Activated T-helper 1 cell treated with anti-CD3 and anti-CD28 coated beads, Interleukin-12 subunit alpha, Interleukin-12 subunit beta, Interleukin-2, Interleukin-4 antibody, amounts not matched to agents 30 ng/mL and 10 ng/mL and 1 ng/mL, durations not matched to agents 14 hours and 24 hours and 36 hours (primary cell): ENCODE results near the gene ZSWIM5. TPM values are rescaled to one million over a fixed set of nuclear protein-coding genes. Genes with fewer than 3 reads are reported as not detected.
A peak's percentile ranks its signal among the peaks of the same experiment; 100 is the strongest.

Source experiments
- DNase-seq: peaks from one replicate; pipeline ENCODE4 v3.0.0; 2021; ENCODE audit warnings: low spot score
- H3K27ac Mint-ChIP-seq: one replicate; pipeline ENCODE4 v1.8.0; 2021; ENCODE audit warnings: mild to moderate bottlenecking, mixed read lengths
- H3K27me3 Mint-ChIP-seq: one replicate; pipeline ENCODE4 v1.8.0; 2022; ENCODE audit warnings: mild to moderate bottlenecking, moderate library complexity, mixed read lengths; ENCODE audit not compliant: insufficient read depth
- H3K36me3 Mint-ChIP-seq: one replicate; pipeline ENCODE4 v1.8.0; 2021; ENCODE audit warnings: low read depth, mixed read lengths
- H3K4me1 Mint-ChIP-seq: one replicate; pipeline ENCODE4 v1.8.0; 2021; ENCODE audit warnings: low read depth, mixed read lengths
- H3K4me3 Mint-ChIP-seq: one replicate; pipeline ENCODE4 v1.8.0; 2021; ENCODE audit warnings: mild to moderate bottlenecking, moderate library complexity, mixed read lengths
- H3K9me3 Mint-ChIP-seq: one replicate; pipeline ENCODE4 v1.8.0; 2021; ENCODE audit warnings: mixed read lengths
- intact Hi-C: fragments of 100-400 bp; cut with micrococcal nuclease; formaldehyde crosslinking; loops from one replicate; pipeline ENCODE4 v1.15.1; 2024
- total RNA-seq: library from RNA; stranded (reverse); gene quantifications from 2 replicates; pipeline ENCODE4 v1.2.3, GENCODE V29; 2022

ZSWIM5 gene
- total RNA-seq, 1 donor from 2014 or later = 0.10 TPM

- H3K9me3 Mint-ChIP-seq = no peaks in the 10 kb centered on the region
- peaks cover 33% of the 10 kb centered on the region for H3K4me1 Mint-ChIP-seq
- H3K27ac Mint-ChIP-seq = no peak overlapping the region
- no peak for DNase-seq
- H3K27me3 Mint-ChIP-seq = peaks cover 2% of the 10 kb centered on the region
- H3K4me3 Mint-ChIP-seq = no peak overlapping the region
- H3K36me3 Mint-ChIP-seq = peaks cover 6% of the 10 kb centered on the region
- intact Hi-C loops = loop anchor here (5.0 kb wide), 1 partner anchor 51 kb away; no protein-coding TSS in a partner anchor
Measured at GRCh38 chr1:45016767-45017166, 189.6 kb downstream of the ZSWIM5 start.

- H3K27ac Mint-ChIP-seq = no peak overlapping the region
- H3K4me3 Mint-ChIP-seq = no peak overlapping the region
- no peak for DNase-seq
- H3K27me3 Mint-ChIP-seq = peaks cover under 1% of the 10 kb centered on the region
- H3K36me3 Mint-ChIP-seq = peaks cover 6% of the 10 kb centered on the region
- no peaks in the 10 kb centered on the region for H3K9me3 Mint-ChIP-seq
- intact Hi-C loops = loop anchor here (5.0 kb wide), 1 partner anchor 51 kb away; no protein-coding TSS in a partner anchor
- peaks cover 38% of the 10 kb centered on the region for H3K4me1 Mint-ChIP-seq
Measured at GRCh38 chr1:45016090-45016697, 190.2 kb downstream of the ZSWIM5 start.

GRCh38 chr1:45015683-45016082 lies 190.7 kb downstream of the ZSWIM5 start:
- Mint-ChIP-seq H3K36me3 (peaks cover 6% of the 10 kb centered on the region), H3K27ac (no peak overlapping the region), H3K9me3 (no peaks in the 10 kb centered on the region), H3K4me3 (no peak overlapping the region), H3K4me1 (peaks cover 40% of the 10 kb centered on the region), H3K27me3 (no peaks in the 10 kb centered on the region)
- intact Hi-C loops = loop anchor here (2.0 to 5.0 kb wide), 2 partner anchors 52 to 191 kb away; partner anchors contain the start of gene ZSWIM5
- no peak for DNase-seq

GRCh38 chr1:45014321-45015028 lies 191.9 kb downstream of the ZSWIM5 start:
- Mint-ChIP-seq H3K27ac (peak overlapping the region; percentile 31), H3K4me1 (peaks cover 50% of the 10 kb centered on the region), H3K36me3 (peaks cover 6% of the 10 kb centered on the region), H3K4me3 (peak overlapping the region; percentile 84), H3K27me3 (no peaks in the 10 kb centered on the region), H3K9me3 (no peaks in the 10 kb centered on the region)
- intact Hi-C loops = loop anchor here (1.0 to 5.0 kb wide), 9 partner anchors 53 to 1233 kb away; partner anchors contain the start of genes ERI3, IPP, RAD54L and SLC6A9
- DNase-seq = peak; percentile 69

- Mint-ChIP-seq H3K36me3 (peaks cover 12% of the 10 kb centered on the region), H3K27me3 (no peaks in the 10 kb centered on the region), H3K4me3 (peak overlapping the region; percentile 84), H3K9me3 (no peaks in the 10 kb centered on the region), H3K27ac (no peak overlapping the region), H3K4me1 (peaks cover 58% of the 10 kb centered on the region)
- DNase-seq = no peak
- intact Hi-C loops = loop anchor here (1.0 to 5.0 kb wide), 9 partner anchors 177 to 1234 kb away; partner anchors contain the start of genes ERI3, IPP, RAD54L and SLC6A9
Measured at GRCh38 chr1:45013551-45014209, 192.7 kb downstream of the ZSWIM5 start.

- Mint-ChIP-seq H3K9me3 (no peaks in the 10 kb centered on the region), H3K36me3 (peaks cover 15% of the 10 kb centered on the region), H3K4me1 (peaks cover 58% of the 10 kb centered on the region), H3K27me3 (no peaks in the 10 kb centered on the region), H3K27ac (peak overlapping the region; percentile 90), H3K4me3 (peak overlapping the region; percentile 84)
- intact Hi-C loops = loop anchor here (1.0 to 5.0 kb wide), 9 partner anchors 291 to 1235 kb away; partner anchors contain the start of genes ARMH1, ERI3, IPP and MUTYH
- peak; percentile 24 for DNase-seq
Measured at GRCh38 chr1:45012639-45013278, 193.6 kb downstream of the ZSWIM5 start.

- Mint-ChIP-seq H3K27ac (peak within 1 kb of the TSS; percentile 90), H3K27me3 (no peaks in the 10 kb centered on the region), H3K4me1 (peaks cover 58% of the 10 kb centered on the region), H3K36me3 (peaks cover 16% of the 10 kb centered on the region), H3K9me3 (no peaks in the 10 kb centered on the region), H3K4me3 (peak within 1 kb of the TSS; percentile 84)
- intact Hi-C loops = loop anchor here (1.0 to 5.0 kb wide), 11 partner anchors 26 to 1235 kb away; partner anchors contain the start of genes ARMH1, EIF2B3, ERI3 and IPP
- peak; percentile 86 for DNase-seq
Measured at GRCh38 chr1:45011837-45012638, 194.4 kb downstream of the ZSWIM5 start, which contains the start of gene UROD. Gene UROD, plus strand, starts transcription at chr1:45012254. Its CDS starts 12 bp downstream, at chr1:45012266.

GRCh38 chr1:45010855-45011811 lies 195.3 kb downstream of the ZSWIM5 start, which contains the start of gene HECTD3:
Gene HECTD3, minus strand, starts transcription at chr1:45011324. Its CDS starts 67 bp downstream, at chr1:45011257.
- peaks cover 58% of the 10 kb centered on the region for H3K4me1 Mint-ChIP-seq
- H3K9me3 Mint-ChIP-seq = no peaks in the 10 kb centered on the region
- peak; percentile 72 for DNase-seq
- peaks cover 19% of the 10 kb centered on the region for H3K36me3 Mint-ChIP-seq
- intact Hi-C loops = loop anchor here (1.0 to 5.0 kb wide), 6 partner anchors 25 to 1236 kb away; partner anchors contain the start of genes EIF2B3, ERI3, IPP and RAD54L
- no peaks in the 10 kb centered on the region for H3K27me3 Mint-ChIP-seq
- peak within 1 kb of the TSS; percentile 89 for H3K4me3 Mint-ChIP-seq
- H3K27ac Mint-ChIP-seq = peak within 1 kb of the TSS; percentile 90

GRCh38 chr1:45009956-45010854 lies 196.2 kb downstream of the ZSWIM5 start:
- Mint-ChIP-seq H3K27ac (peak overlapping the region; percentile 72), H3K4me3 (peak overlapping the region; percentile 89), H3K4me1 (peaks cover 54% of the 10 kb centered on the region), H3K36me3 (peaks cover 20% of the 10 kb centered on the region), H3K27me3 (no peaks in the 10 kb centered on the region), H3K9me3 (no peaks in the 10 kb centered on the region)
- intact Hi-C loops = loop anchor here (5.0 kb wide), 4 partner anchors 653 to 1237 kb away; partner anchors contain the start of genes ERI3, IPP, RAD54L and SLC6A9
- DNase-seq = peak; percentile 15

- Mint-ChIP-seq H3K27me3 (no peaks in the 10 kb centered on the region), H3K4me1 (peaks cover 47% of the 10 kb centered on the region), H3K9me3 (no peaks in the 10 kb centered on the region), H3K27ac (no peak overlapping the region), H3K36me3 (peaks cover 24% of the 10 kb centered on the region), H3K4me3 (peak overlapping the region; percentile 89)
- DNase-seq = no peak
- intact Hi-C loops = no loop called here
Measured at GRCh38 chr1:45009296-45009865, 197.0 kb downstream of the ZSWIM5 start.
